Measurements from ENCODE around the gene USH2A. TPM values are rescaled to one million over a fixed set of nuclear protein-coding genes. Genes with fewer than 3 reads are reported as not detected.

Gene USH2A
- total RNA-seq, 2 experiments from 2014 or later: not detected

DNA sequence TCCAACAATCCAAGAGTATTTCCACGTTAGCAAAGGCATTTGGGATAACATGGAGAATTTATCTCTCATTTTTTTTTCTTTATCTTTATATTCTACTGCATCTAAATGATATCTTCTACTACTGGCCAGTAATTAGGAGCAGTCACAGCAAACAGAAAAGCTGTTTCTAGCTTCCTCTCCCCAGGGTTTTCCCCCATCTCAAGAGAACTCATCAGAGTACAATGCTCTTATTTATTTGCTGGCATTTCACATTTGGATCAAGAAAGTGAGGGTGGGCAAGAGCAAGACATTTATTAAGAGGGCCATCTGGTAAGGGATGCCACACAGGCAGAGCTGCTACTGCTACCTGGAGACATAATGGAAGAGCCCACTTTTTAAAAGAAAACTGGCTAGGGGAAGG lies 368.2 kb downstream of the USH2A start:
- Mint-ChIP-seq H3K9me3 (ENCODE audit: low read depth) (peaks cover under 1% of the 10 kb centered on the region), H3K27ac (no peak overlapping the region), H3K4me1 (no peaks in the 10 kb centered on the region), H3K4me3 (no peak overlapping the region), H3K36me3 (ENCODE audit: low read depth) (no peaks in the 10 kb centered on the region), H3K27me3 (no peaks in the 10 kb centered on the region)
- ChIA-PET POLR2A (no interaction called here), CTCF (no interaction called here)
- ATAC-seq (no peak), DNase-seq (no peak)
- intact Hi-C loops (cut with DNase I, micrococcal nuclease): no loop called here

DNA sequence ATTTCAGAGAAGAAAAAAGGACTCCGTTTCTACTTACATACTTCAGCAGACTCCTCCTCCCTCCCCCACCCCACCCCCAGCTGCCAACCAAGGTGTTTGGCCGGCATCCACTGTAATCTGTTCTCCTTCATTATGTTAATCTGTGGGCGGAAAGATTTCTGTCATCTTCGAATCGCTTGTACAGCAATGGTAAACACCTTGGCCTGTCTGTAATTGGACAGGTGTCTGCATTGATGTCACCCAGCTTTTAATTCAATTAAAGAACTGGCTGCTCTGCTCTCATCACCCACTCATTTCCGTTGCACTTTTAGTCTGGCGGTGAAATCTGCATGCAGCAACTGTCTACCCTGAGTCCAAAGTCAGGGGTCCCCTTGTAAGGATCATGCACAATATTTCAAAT lies 368.6 kb downstream of the USH2A start:
- Mint-ChIP-seq H3K4me1 (no peaks in the 10 kb centered on the region), H3K36me3 (ENCODE audit: low read depth) (no peaks in the 10 kb centered on the region), H3K27ac (no peak overlapping the region), H3K4me3 (no peak overlapping the region), H3K9me3 (ENCODE audit: low read depth) (peaks cover 4% of the 10 kb centered on the region), H3K27me3 (no peaks in the 10 kb centered on the region)
- POLR2A ChIA-PET: no interaction called here
- CTCF ChIA-PET: no interaction called here
- DNase-seq (no peak), ATAC-seq (no peak)
- intact Hi-C loops (cut with DNase I, micrococcal nuclease): no loop called here

DNA sequence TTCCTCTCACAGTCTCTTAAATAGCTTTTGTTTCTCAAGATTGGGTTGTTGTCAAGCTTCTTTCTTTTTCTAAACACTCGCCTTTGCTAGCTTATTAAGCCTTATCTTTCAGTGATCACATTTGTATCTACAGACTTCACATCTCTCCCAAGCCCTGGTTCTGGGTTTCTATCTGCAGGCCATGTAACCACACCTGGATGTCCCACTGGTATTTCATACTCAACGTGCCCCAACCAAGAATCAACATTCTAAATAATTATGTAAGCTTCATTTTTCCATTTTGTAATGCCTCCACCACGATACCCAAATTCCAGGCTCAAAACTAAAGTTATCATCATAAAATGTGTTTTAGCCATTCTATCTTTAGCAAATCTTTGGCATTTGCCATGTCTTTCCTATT lies 372.2 kb downstream of the USH2A start:
- H3K27ac Mint-ChIP-seq: no peak overlapping the region
- POLR2A ChIA-PET: no interaction called here
- ATAC-seq: no peak
- CTCF ChIA-PET: no interaction called here
- H3K36me3 Mint-ChIP-seq (ENCODE audit: low read depth): no peaks in the 10 kb centered on the region
- no peak overlapping the region for H3K4me3 Mint-ChIP-seq
- no peaks in the 10 kb centered on the region for H3K4me1 Mint-ChIP-seq
- no peaks in the 10 kb centered on the region for H3K27me3 Mint-ChIP-seq
- peaks cover 8% of the 10 kb centered on the region for H3K9me3 Mint-ChIP-seq (ENCODE audit: low read depth)
- intact Hi-C loops (cut with DNase I, micrococcal nuclease): no loop called here
- no peak for DNase-seq

DNA sequence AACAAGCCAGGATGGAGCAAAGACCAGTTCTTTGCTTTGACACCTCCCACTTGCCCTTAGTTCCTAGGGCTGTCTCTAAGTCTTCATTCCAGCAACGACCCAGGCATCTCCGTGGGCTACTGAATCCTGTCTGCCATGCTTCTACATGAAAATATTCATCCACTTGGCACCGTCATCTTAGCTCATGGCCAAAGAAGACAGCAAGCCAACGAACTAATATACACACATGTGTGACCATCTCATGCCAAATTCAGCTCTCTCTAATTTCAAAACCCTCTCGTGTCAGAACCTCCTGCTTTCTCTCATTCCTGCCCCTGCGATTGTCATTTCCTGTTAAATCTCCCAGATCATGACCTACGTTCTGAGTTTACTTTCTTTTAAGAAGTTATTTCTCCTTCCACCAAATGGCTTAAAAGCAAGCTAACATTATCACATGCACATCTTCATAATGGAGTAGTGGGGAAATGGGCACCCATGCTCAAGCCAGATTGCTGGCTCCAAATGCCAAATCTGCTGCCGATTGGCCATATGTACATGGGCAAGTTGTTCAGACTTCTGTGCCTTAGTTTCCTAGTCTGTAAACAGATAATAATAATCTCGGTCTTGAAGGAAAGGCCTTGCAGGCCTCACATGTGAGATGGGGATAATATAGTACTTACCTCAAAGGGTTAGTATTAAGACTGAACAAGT lies 373.4 kb downstream of the USH2A start:
- no peaks in the 10 kb centered on the region for H3K4me1 Mint-ChIP-seq
- CTCF ChIA-PET: no interaction called here
- intact Hi-C loops (cut with DNase I, micrococcal nuclease): no loop called here
- POLR2A ChIA-PET: no interaction called here
- no peaks in the 10 kb centered on the region for H3K36me3 Mint-ChIP-seq (ENCODE audit: low read depth)
- ATAC-seq (no peak), DNase-seq (no peak)
- H3K9me3 Mint-ChIP-seq (ENCODE audit: low read depth): peaks cover 8% of the 10 kb centered on the region
- H3K4me3 Mint-ChIP-seq: no peak overlapping the region
- no peak overlapping the region for H3K27ac Mint-ChIP-seq
- no peaks in the 10 kb centered on the region for H3K27me3 Mint-ChIP-seq

DNA sequence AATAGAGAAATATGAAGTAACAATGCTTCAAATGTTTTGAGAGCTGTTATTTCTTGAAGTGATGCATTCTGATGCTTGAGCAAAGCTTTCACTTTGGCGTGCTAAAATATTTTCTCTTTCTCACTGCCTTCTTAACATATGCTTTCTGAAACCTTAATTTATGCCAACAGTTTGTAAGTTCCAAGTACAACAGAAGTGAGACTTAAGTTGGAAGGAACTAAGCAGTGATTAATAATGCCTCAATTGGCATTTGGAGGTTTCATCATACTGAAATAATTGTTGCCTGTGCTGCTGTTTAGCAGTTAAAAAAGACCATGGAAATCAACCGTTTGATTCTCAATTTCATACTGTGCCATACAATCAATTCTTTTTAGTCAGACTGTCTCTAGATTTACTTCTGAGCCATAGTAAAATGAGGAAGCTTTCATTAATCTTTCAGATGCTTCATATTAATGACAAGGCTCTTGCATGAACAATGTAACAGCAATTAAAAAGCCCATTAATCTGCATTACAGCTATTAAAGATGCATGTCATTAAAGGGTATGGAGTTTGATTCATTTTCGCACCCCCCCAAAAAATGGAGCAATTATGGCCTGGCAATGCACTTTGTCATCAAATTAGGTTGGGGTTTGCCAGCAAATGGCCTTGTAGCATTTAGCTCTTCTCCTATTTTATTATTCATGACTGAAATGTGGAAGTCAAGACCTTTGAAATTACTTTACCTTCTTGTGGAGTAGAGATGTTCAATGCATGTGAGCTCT lies 375.3 kb downstream of the USH2A start:
- intact Hi-C loops (cut with DNase I, micrococcal nuclease): no loop called here
- Mint-ChIP-seq H3K27me3 (no peaks in the 10 kb centered on the region), H3K9me3 (ENCODE audit: low read depth) (peaks cover 8% of the 10 kb centered on the region), H3K27ac (no peak overlapping the region), H3K4me3 (no peak overlapping the region), H3K4me1 (no peaks in the 10 kb centered on the region), H3K36me3 (ENCODE audit: low read depth) (no peaks in the 10 kb centered on the region)
- DNase-seq (no peak), ATAC-seq (no peak)
- ChIA-PET POLR2A (no interaction called here), CTCF (interaction anchor here (1.5 kb wide), 1 partner anchor 14 kb away, joined by 5 read pairs; no protein-coding TSS in a partner anchor)

DNA sequence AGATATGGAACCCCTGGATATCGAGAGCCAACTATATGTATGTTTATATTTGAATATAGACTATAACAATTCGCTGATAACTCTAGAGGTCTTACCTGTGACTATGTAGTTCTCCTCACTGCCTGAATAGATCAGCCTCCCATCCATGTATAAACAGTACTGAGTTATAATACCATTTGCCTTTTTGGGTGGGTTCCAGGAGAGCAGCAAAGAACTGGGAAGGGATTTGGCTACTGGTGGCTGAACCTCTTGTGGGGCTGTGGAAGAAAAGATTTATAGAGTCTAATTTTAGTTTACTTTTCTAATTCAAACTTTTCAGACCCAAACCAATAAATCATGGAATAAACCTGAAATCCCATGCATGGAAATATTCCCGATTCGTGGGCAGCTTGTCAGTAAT lies 376.9 kb downstream of the USH2A start:
- H3K27ac Mint-ChIP-seq: no peak overlapping the region
- peaks cover 8% of the 10 kb centered on the region for H3K9me3 Mint-ChIP-seq (ENCODE audit: low read depth)
- POLR2A ChIA-PET: no interaction called here
- no peaks in the 10 kb centered on the region for H3K36me3 Mint-ChIP-seq (ENCODE audit: low read depth)
- no peaks in the 10 kb centered on the region for H3K27me3 Mint-ChIP-seq
- DNase-seq (no peak), ATAC-seq (no peak)
- no peaks in the 10 kb centered on the region for H3K4me1 Mint-ChIP-seq
- CTCF ChIA-PET: no interaction called here
- intact Hi-C loops (cut with DNase I, micrococcal nuclease): no loop called here
- H3K4me3 Mint-ChIP-seq: no peak overlapping the region

DNA sequence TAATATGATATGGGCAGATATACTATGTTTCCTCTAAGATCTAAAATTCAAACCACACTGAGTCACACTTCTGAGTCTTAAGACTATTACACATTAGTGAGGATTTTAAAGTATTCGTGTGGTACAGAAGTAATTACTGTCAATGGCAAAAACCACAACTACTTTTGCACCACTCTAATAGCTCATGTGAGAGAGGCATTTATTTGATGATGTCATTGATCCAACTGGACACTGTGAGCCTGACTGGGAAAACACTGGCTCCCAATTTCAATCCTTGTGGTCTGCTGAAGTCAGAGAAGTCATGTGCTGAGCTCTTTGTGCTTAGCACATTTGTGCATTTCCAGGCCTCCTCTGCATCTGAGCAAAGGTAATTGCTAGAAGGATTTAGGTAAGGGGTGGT lies 377.8 kb downstream of the USH2A start:
- no peak for DNase-seq
- ATAC-seq: no peak
- no peak overlapping the region for H3K27ac Mint-ChIP-seq
- peaks cover 8% of the 10 kb centered on the region for H3K9me3 Mint-ChIP-seq (ENCODE audit: low read depth)
- CTCF ChIA-PET: no interaction called here
- POLR2A ChIA-PET: no interaction called here
- intact Hi-C loops (cut with DNase I, micrococcal nuclease): no loop called here
- H3K27me3 Mint-ChIP-seq: no peaks in the 10 kb centered on the region
- H3K36me3 Mint-ChIP-seq (ENCODE audit: low read depth): no peaks in the 10 kb centered on the region
- H3K4me1 Mint-ChIP-seq: no peaks in the 10 kb centered on the region
- H3K4me3 Mint-ChIP-seq: no peak overlapping the region

DNA sequence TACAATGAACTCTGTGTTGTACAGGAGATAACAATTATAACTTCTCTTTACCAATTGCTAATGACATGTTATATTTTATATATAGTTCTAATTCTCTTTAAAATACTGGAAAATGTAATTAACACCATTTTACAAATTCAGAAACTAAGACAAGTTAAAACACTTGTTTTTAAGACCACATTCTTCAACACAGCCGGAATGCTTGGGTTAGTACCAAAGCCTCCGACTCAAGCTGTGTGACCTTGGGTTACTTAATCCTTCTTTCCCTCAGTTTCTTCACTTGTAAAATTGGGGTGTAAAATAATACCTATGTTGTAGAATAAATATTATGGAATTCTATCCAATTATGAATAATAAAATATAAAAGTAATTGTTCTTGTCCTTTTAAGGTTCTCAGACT lies 378.7 kb downstream of the USH2A start:
- ChIA-PET POLR2A (no interaction called here), CTCF (no interaction called here)
- Mint-ChIP-seq H3K27me3 (no peaks in the 10 kb centered on the region), H3K9me3 (ENCODE audit: low read depth) (peaks cover 3% of the 10 kb centered on the region), H3K4me3 (no peak overlapping the region), H3K27ac (no peak overlapping the region), H3K4me1 (no peaks in the 10 kb centered on the region), H3K36me3 (ENCODE audit: low read depth) (no peaks in the 10 kb centered on the region)
- DNase-seq (no peak), ATAC-seq (no peak)
- intact Hi-C loops (cut with DNase I, micrococcal nuclease): no loop called here

DNA sequence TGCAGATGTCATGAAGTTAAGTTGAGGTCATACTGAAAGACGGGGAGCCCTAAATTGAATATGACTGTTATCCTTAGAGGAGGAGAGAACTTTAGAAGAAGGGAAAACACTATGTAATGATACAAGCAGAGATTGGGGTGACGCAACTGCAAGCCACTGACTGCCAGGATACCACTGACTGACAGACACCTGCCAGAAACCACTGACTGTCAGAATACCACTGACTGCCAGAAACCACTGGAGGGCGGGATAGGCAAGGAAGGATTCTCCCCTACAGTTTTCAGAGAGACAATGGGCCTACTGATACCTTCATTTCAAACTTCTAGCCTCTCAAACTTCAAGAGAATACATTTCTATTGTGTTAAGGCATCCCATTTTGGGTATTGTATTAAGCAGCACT lies 388.7 kb downstream of the USH2A start:
- no peak for ATAC-seq
- Mint-ChIP-seq H3K36me3 (ENCODE audit: low read depth) (no peaks in the 10 kb centered on the region), H3K27ac (no peak overlapping the region), H3K27me3 (no peaks in the 10 kb centered on the region), H3K9me3 (ENCODE audit: low read depth) (no peaks in the 10 kb centered on the region), H3K4me1 (no peaks in the 10 kb centered on the region), H3K4me3 (no peak overlapping the region)
- DNase-seq: no peak
- ChIA-PET CTCF (no interaction called here), POLR2A (no interaction called here)
- intact Hi-C loops (cut with DNase I, micrococcal nuclease): no loop called here

DNA sequence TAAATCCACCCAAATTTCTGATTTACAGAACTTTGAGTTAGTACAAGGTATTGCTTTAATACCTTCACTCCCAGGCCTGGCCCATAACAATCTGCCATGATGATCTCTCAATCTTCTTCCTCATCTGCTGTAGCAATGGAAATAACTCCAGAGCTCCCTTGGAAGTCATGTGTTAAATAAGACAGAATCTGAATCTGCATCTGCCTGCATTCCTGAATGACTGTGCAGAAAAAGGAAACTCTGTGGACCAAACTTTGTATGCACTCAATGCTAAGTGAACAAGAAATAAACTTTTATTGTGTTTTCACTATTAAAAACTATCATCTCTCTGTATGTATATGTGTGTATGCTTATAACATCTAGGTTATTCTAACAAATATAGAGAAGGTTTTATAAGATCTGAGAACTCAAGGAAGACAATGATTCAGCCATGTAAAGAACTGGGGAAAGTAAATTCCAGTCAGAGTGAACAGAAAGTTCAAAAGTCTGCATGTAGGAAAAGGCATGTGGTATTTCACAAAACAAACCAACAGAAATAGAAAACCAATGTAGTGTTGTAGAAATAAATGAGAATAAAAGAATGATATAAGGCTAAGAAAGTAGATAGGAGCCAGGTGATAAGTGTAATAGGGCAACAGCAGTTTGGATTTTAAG lies 390.2 kb downstream of the USH2A start:
- Mint-ChIP-seq H3K4me1 (no peaks in the 10 kb centered on the region), H3K27me3 (no peaks in the 10 kb centered on the region), H3K9me3 (ENCODE audit: low read depth) (no peaks in the 10 kb centered on the region), H3K27ac (no peak overlapping the region), H3K4me3 (no peak overlapping the region), H3K36me3 (ENCODE audit: low read depth) (no peaks in the 10 kb centered on the region)
- POLR2A ChIA-PET: no interaction called here
- CTCF ChIA-PET: interaction anchor here (0.6 kb wide), 1 partner anchor 166 kb away, joined by 3 read pairs; no protein-coding TSS in a partner anchor
- intact Hi-C loops (cut with DNase I, micrococcal nuclease): no loop called here
- ATAC-seq (no peak), DNase-seq (no peak)

DNA sequence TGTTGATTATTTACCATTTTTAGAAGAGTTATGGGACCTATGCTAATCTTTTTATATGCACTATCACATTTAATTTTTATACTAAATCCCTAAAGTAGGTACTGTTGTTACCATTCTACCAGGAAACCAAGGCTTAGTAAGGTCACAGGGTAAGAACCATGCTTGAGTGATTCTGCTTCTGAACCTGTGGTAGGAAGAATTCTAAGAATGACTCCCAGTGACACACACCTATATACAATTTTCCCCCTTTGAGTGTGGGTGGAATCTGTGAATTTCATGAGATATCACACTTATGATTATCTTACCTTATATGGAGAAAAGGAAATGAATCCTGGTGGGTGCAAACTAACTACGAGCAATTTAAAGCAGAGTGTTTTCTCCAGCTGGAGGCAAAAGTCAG lies 391.0 kb downstream of the USH2A start:
- no peaks in the 10 kb centered on the region for H3K36me3 Mint-ChIP-seq (ENCODE audit: low read depth)
- POLR2A ChIA-PET: no interaction called here
- CTCF ChIA-PET: no interaction called here

DNA sequence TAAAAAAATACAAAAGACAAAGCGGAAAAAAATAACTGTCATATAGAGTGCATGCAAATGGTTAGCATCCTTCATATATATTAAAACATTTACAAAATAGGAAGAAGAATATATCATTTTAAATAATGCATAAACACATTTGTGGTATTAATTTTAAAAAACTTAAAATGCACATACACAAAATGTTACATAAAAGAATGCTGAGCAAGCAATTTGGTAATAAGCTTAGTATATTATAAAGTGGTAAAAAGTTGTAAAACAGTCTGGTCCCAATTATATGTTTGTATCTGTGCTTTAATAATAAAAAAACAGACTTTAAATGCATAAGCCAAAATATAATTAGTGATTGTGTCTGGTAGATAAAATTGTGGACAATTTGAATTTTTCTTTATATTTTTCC lies 394.6 kb downstream of the USH2A start:
- Mint-ChIP-seq H3K27me3 (no peaks in the 10 kb centered on the region), H3K9me3 (ENCODE audit: low read depth) (no peaks in the 10 kb centered on the region), H3K27ac (no peak overlapping the region), H3K4me1 (no peaks in the 10 kb centered on the region), H3K4me3 (no peak overlapping the region), H3K36me3 (ENCODE audit: low read depth) (no peaks in the 10 kb centered on the region)
- intact Hi-C loops (cut with DNase I, micrococcal nuclease): no loop called here
- ChIA-PET POLR2A (no interaction called here), CTCF (no interaction called here)
- DNase-seq: no peak
- ATAC-seq: no peak

More for the DNA sequence above, 391.0 kb downstream of the USH2A start:
- H3K27me3 Mint-ChIP-seq: no peaks in the 10 kb centered on the region
- H3K4me3 Mint-ChIP-seq: no peak overlapping the region
- ATAC-seq: no peak
- no peaks in the 10 kb centered on the region for H3K9me3 Mint-ChIP-seq (ENCODE audit: low read depth)
- H3K4me1 Mint-ChIP-seq: no peaks in the 10 kb centered on the region
- DNase-seq: no peak
- no peak overlapping the region for H3K27ac Mint-ChIP-seq
- intact Hi-C loops (cut with DNase I, micrococcal nuclease): no loop called here

All from activated CD4-positive, alpha-beta T cell treated with anti-CD3 and anti-CD28 coated beads for 36 hours (primary cell).